ENCODE data around the gene TEAD2. TPM values are rescaled to one million over a fixed set of nuclear protein-coding genes. Genes with fewer than 3 reads are reported as not detected.
A peak's percentile ranks its signal among the peaks of the same experiment; 100 is the strongest.
"Not testable (repeated sequence)": the region's sequence is repeated elsewhere in the genome, so short reads cannot be mapped to it uniquely, and the experiment has no call there.

TEAD2 gene
- total RNA-seq, 2 experiments from 2014 or later: not detected

DNA sequence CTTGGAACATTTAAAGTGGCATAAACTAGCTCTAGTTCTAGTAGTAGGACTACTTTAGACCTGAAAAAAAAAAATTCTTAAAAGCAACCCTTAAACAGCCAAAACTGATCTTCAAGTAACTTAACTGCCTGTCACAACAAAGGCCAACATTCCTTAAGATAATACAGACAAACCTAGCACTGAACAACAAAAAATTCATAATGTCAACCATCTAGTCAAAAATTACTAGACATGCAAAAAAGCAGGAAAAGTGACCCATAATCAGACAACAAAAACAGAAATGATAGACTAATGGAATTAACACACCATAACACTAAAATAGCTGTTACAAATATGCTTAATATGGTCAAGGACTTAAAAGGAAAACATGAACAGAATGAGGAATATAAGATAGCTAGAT lies 43.9 kb downstream of the TEAD2 start:
- ChIA-PET CTCF (interaction anchor here (1.1 to 2.0 kb wide), 2 partner anchors 9 to 17 kb away, joined by 4 to 11 read pairs; no protein-coding TSS in a partner anchor), POLR2A (no interaction called here)
- H3K4me3 Mint-ChIP-seq: no peak overlapping the region
- intact Hi-C loops (cut with micrococcal nuclease): no loop called here
- H3K27ac Mint-ChIP-seq: no peak overlapping the region
- peaks cover 12% of the 10 kb centered on the region for H3K36me3 Mint-ChIP-seq
- no peaks in the 10 kb centered on the region for H3K27me3 Mint-ChIP-seq
- peaks cover 10% of the 10 kb centered on the region for H3K9me3 Mint-ChIP-seq
- peaks cover 4% of the 10 kb centered on the region for H3K4me1 Mint-ChIP-seq (ENCODE audit: low read depth)
- no peak for DNase-seq

DNA sequence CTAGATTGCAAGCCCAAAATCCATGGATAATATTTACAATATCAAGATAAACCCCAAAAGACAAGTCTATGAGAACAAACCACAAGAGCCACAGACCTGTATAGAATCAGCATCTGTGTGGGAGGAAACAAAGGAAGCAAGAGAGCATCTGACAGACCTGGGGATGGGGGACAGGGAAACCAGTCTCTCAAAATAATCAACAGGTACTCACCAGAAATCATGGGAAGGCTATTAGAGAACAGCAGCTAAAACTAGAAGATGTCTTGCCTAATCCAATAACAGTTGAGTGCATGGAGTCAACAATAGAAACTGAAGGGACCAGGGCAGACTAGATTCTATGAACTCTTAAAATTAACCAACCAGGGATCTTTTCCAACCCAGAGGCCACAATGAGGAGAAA lies 45.9 kb downstream of the TEAD2 start:
- peaks cover 4% of the 10 kb centered on the region for H3K4me1 Mint-ChIP-seq (ENCODE audit: low read depth)
- ChIA-PET POLR2A (no interaction called here), CTCF (interaction anchor here (1.0 to 1.8 kb wide), 2 partner anchors 11 to 15 kb away, joined by 3 to 5 read pairs; no protein-coding TSS in a partner anchor)
- H3K4me3 Mint-ChIP-seq: no peak overlapping the region
- H3K27ac Mint-ChIP-seq: no peak overlapping the region
- peaks cover 12% of the 10 kb centered on the region for H3K36me3 Mint-ChIP-seq
- H3K27me3 Mint-ChIP-seq: no peaks in the 10 kb centered on the region
- intact Hi-C loops (cut with micrococcal nuclease): no loop called here
- no peak for DNase-seq
- H3K9me3 Mint-ChIP-seq: peaks cover 10% of the 10 kb centered on the region

DNA sequence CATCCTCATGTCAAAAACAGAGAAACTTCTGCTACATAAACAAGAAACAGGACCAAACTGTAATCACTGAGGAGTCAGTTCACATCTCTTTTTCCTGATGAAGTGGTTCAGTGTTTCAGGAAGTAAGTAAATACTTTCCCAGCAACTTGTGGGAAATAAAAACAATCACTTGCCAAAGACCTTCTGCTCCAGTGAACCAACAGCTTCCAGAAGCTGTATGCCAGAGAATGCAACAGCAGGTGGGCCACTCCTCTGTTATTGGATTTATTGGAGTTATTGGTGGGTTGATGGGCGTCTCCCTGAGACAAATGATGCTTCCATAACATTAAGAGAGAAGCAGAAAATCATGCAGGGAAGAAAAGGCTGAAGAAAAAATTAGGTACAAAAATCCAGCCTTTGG lies 47.1 kb downstream of the TEAD2 start:
- POLR2A ChIA-PET: interaction anchor here (0.8 kb wide), 1 partner anchor 16 kb away, joined by 4 read pairs; no protein-coding TSS in a partner anchor
- no peak for DNase-seq
- Mint-ChIP-seq H3K4me3 (no peak overlapping the region), H3K4me1 (ENCODE audit: low read depth) (peaks cover 4% of the 10 kb centered on the region), H3K36me3 (peaks cover 15% of the 10 kb centered on the region), H3K27me3 (no peaks in the 10 kb centered on the region), H3K9me3 (peaks cover 10% of the 10 kb centered on the region), H3K27ac (no peak overlapping the region)
- intact Hi-C loops (cut with micrococcal nuclease): no loop called here
- CTCF ChIA-PET: interaction anchor here (0.7 to 1.0 kb wide), 2 partner anchors 12 to 107 kb away, joined by 3 read pairs; no protein-coding TSS in a partner anchor

GRCh38 chr19:49309087-49309486 lies 53.1 kb downstream of the TEAD2 start:
- no peak for DNase-seq
- no peaks in the 10 kb centered on the region for H3K27me3 Mint-ChIP-seq
- no peaks in the 10 kb centered on the region for H3K4me1 Mint-ChIP-seq (ENCODE audit: low read depth)
- peaks cover 3% of the 10 kb centered on the region for H3K36me3 Mint-ChIP-seq
- CTCF ChIA-PET: no interaction called here
- intact Hi-C loops (cut with micrococcal nuclease): no loop called here
- POLR2A ChIA-PET: no interaction called here
- H3K27ac Mint-ChIP-seq: no peak overlapping the region
- no peaks in the 10 kb centered on the region for H3K9me3 Mint-ChIP-seq
- no peak overlapping the region for H3K4me3 Mint-ChIP-seq

DNA sequence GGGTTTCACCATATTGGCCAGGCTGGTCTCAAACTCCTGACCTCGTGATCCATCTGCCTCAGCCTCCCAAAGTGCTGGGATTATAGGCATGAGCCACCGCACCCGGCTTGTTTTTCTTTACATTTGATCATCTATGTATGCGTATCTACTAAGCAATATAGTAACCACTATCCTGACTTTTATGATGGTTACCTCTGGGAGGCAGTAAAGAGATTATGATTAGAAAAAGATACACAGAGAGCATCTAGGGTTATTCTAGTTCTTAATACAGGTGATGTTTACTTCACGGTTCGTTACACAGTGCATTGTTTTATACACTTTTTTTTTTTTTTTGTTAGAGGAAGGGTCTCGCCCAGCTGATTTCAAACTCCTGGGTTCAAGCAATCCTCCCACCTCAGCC lies 55.5 kb downstream of the TEAD2 start:
- H3K27me3 Mint-ChIP-seq; H3K9me3 Mint-ChIP-seq; DNase-seq; POLR2A ChIA-PET; intact Hi-C loops (cut with micrococcal nuclease); CTCF ChIA-PET; H3K4me1 Mint-ChIP-seq (ENCODE audit: low read depth); H3K4me3 Mint-ChIP-seq; H3K27ac Mint-ChIP-seq; H3K36me3 Mint-ChIP-seq: not testable (repeated sequence)

DNA sequence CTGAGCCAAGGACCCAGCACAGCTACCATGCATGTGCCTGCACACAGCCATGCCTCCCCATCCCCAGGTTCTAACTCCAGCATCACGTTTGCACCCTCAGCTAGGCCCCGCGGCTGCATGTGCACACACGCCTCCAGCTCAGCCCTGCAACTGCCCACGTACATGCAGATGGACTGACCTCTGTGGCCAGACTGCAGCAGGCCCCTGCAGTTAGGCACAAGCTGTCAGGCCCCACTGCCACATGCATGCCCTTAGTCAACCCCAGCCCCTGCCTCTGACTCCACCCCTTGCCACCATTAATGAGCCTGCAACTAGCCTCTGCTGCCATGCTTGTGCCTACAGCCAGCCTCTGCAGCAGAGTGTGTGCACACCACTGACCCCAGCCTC lies 60.4 kb downstream of the TEAD2 start:
- CTCF ChIA-PET: interaction anchor here (0.7 to 5.0 kb wide), 27 partner anchors 9 to 204 kb away, joined by 3 to 47 read pairs (median 5); partner anchors contain the start of gene SLC6A16
- H3K27me3 Mint-ChIP-seq: no peaks in the 10 kb centered on the region
- intact Hi-C loops (cut with micrococcal nuclease): loop anchor here (1.0 to 2.0 kb wide), 2 partner anchors 35 to 76 kb away; no protein-coding TSS in a partner anchor

GRCh38 chr19:49301165-49301865 lies 60.9 kb downstream of the TEAD2 start:
- peak; percentile 88 for DNase-seq
- POLR2A ChIA-PET: no interaction called here
- Mint-ChIP-seq H3K4me3 (no peak overlapping the region), H3K36me3 (no peaks in the 10 kb centered on the region), H3K4me1 (ENCODE audit: low read depth) (no peaks in the 10 kb centered on the region), H3K9me3 (peaks cover 8% of the 10 kb centered on the region), H3K27ac (no peak overlapping the region), H3K27me3 (no peaks in the 10 kb centered on the region)
- intact Hi-C loops (cut with micrococcal nuclease): loop anchor here (1.0 to 2.0 kb wide), 2 partner anchors 35 to 75 kb away; no protein-coding TSS in a partner anchor
- CTCF ChIA-PET: interaction anchor here (0.7 to 5.0 kb wide), 35 partner anchors 9 to 203 kb away, joined by 3 to 47 read pairs (median 4); partner anchors contain the start of genes ALDH16A1 and SLC6A16

More for the DNA sequence above, 60.4 kb downstream of the TEAD2 start:
- Mint-ChIP-seq H3K36me3 (no peaks in the 10 kb centered on the region), H3K4me1 (ENCODE audit: low read depth) (no peaks in the 10 kb centered on the region), H3K4me3 (no peak overlapping the region), H3K27ac (no peak overlapping the region), H3K9me3 (peaks cover 8% of the 10 kb centered on the region)
- DNase-seq: no peak
- POLR2A ChIA-PET: no interaction called here

- H3K4me3 Mint-ChIP-seq; DNase-seq; H3K4me1 Mint-ChIP-seq (ENCODE audit: low read depth); intact Hi-C loops (cut with micrococcal nuclease); H3K27me3 Mint-ChIP-seq; H3K9me3 Mint-ChIP-seq; H3K27ac Mint-ChIP-seq; POLR2A ChIA-PET; H3K36me3 Mint-ChIP-seq: not testable (repeated sequence)
- CTCF ChIA-PET: interaction anchor here (0.6 to 5.0 kb wide), 4 partner anchors 30 to 547 kb away, joined by 3 to 47 read pairs (median 5); no protein-coding TSS in a partner anchor
Measured at GRCh38 chr19:49298653-49299052, 63.6 kb downstream of the TEAD2 start.

DNA sequence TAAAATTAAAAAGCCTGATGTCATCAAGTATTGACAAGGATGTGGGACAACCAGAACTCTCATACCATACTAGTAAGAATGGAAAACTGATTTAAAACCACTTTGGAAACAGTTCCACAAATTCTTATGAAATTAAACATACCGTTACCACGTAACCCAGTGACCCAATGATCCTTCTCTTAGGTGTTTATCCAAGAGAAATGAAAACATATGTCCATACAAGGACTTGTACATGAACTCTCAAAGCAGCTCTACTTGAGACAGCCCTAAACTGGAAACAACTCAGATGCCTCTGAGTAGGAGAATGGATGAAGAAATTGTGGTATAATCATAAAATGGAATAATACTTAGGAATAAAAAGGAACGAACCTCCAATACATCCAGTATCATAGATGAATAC lies 64.8 kb downstream of the TEAD2 start:
- no peak for DNase-seq
- ChIA-PET POLR2A (no interaction called here), CTCF (no interaction called here)
- Mint-ChIP-seq H3K36me3 (no peaks in the 10 kb centered on the region), H3K27ac (no peak overlapping the region), H3K4me1 (ENCODE audit: low read depth) (no peaks in the 10 kb centered on the region), H3K9me3 (no peaks in the 10 kb centered on the region), H3K27me3 (no peaks in the 10 kb centered on the region), H3K4me3 (no peak overlapping the region)
- intact Hi-C loops (cut with micrococcal nuclease): no loop called here

- no peaks in the 10 kb centered on the region for H3K36me3 Mint-ChIP-seq
- POLR2A ChIA-PET: no interaction called here
- H3K27ac Mint-ChIP-seq: no peak overlapping the region
- H3K4me3 Mint-ChIP-seq: no peak overlapping the region
- H3K4me1 Mint-ChIP-seq (ENCODE audit: low read depth): no peaks in the 10 kb centered on the region
- H3K27me3 Mint-ChIP-seq: no peaks in the 10 kb centered on the region
- CTCF ChIA-PET: interaction anchor here (1.8 kb wide), 1 partner anchor 33 kb away, joined by 4 read pairs; no protein-coding TSS in a partner anchor
- DNase-seq: no peak
- H3K9me3 Mint-ChIP-seq: no peaks in the 10 kb centered on the region
- intact Hi-C loops (cut with micrococcal nuclease): no loop called here
Measured at GRCh38 chr19:49295208-49295880, 66.9 kb downstream of the TEAD2 start.

GRCh38 chr19:49294401-49294800 lies 67.8 kb downstream of the TEAD2 start:
- ChIA-PET CTCF (no interaction called here), POLR2A (no interaction called here)
- Mint-ChIP-seq H3K27ac (no peak overlapping the region), H3K4me3 (no peak overlapping the region), H3K9me3 (no peaks in the 10 kb centered on the region), H3K36me3 (no peaks in the 10 kb centered on the region), H3K27me3 (no peaks in the 10 kb centered on the region), H3K4me1 (ENCODE audit: low read depth) (no peaks in the 10 kb centered on the region)
- intact Hi-C loops (cut with micrococcal nuclease): no loop called here
- no peak for DNase-seq
